ENCODE measurements around the gene HLA-DPA1. TPM values are rescaled to one million over a fixed set of nuclear protein-coding genes. Genes with fewer than 3 reads are reported as not detected.

HLA-DPA1 gene
- total and polyA plus RNA-seq, 9 donors: 11.4 to 18.7 (median 14.6) TPM

Other genes starting within 250 kb of the HLA-DPA1 start
- 4.6 TPM for gene TAP2, start 234.9 kb downstream of the HLA-DPA1 start, total RNA-seq
- gene TAP2, start 234.9 kb downstream of the HLA-DPA1 start, polyA plus RNA-seq (ENCODE audit: insufficient read depth in 1 of 8, insufficient read length in 8 of 8, low replicate concordance in 1 of 8): 1 to 10 TPM; 4.5 to 8.7 (median 6.9) TPM
- gene PSMB8, start 229.6 kb downstream of the HLA-DPA1 start, total RNA-seq: 16.4 TPM
- 10 to 100 TPM; 10.9 to 18.1 (median 16.3) TPM for gene PSMB8, start 229.6 kb downstream of the HLA-DPA1 start, polyA plus RNA-seq (ENCODE audit: insufficient read depth in 1 of 8, insufficient read length in 8 of 8, low replicate concordance in 1 of 8)
- gene TAP1, start 219.9 kb downstream of the HLA-DPA1 start, total RNA-seq: 8.2 TPM
- gene TAP1, start 219.9 kb downstream of the HLA-DPA1 start, polyA plus RNA-seq (ENCODE audit: insufficient read depth in 1 of 8, insufficient read length in 8 of 8, low replicate concordance in 1 of 8): 10 to 100 TPM in 1 of 8 donors, 1 to 10 TPM in 7; 6.2 to 11.0 (median 8.1) TPM
- 4.3 TPM for gene PSMB9, start 219.5 kb downstream of the HLA-DPA1 start, total RNA-seq
- gene PSMB9, start 219.5 kb downstream of the HLA-DPA1 start, polyA plus RNA-seq (ENCODE audit: insufficient read depth in 1 of 8, insufficient read length in 8 of 8, low replicate concordance in 1 of 8): 1 to 10 TPM; 4.3 to 6.3 (median 4.6) TPM
- gene HLA-DMB, start 132.6 kb downstream of the HLA-DPA1 start, total RNA-seq: 5.6 TPM
- gene HLA-DMB, start 132.6 kb downstream of the HLA-DPA1 start, polyA plus RNA-seq (ENCODE audit: insufficient read depth in 1 of 8, insufficient read length in 8 of 8, low replicate concordance in 1 of 8): 1 to 10 TPM; 3.5 to 5.3 (median 4.3) TPM
- gene HLA-DMA, start 120.6 kb downstream of the HLA-DPA1 start, total RNA-seq: 4.2 TPM
- 1 to 10 TPM; 2.6 to 6.9 (median 4.3) TPM for gene HLA-DMA, start 120.6 kb downstream of the HLA-DPA1 start, polyA plus RNA-seq (ENCODE audit: insufficient read depth in 1 of 8, insufficient read length in 8 of 8, low replicate concordance in 1 of 8)
- 86.8 TPM for gene BRD2, start 105.1 kb downstream of the HLA-DPA1 start, total RNA-seq
- gene BRD2, start 105.1 kb downstream of the HLA-DPA1 start, polyA plus RNA-seq (ENCODE audit: insufficient read depth in 1 of 8, insufficient read length in 8 of 8, low replicate concordance in 1 of 8): 100 to 1,000 TPM; 141 to 169 (median 162) TPM
- gene HLA-DOA, start 64.1 kb downstream of the HLA-DPA1 start, total RNA-seq: 1.5 TPM
- gene HLA-DOA, start 64.1 kb downstream of the HLA-DPA1 start, polyA plus RNA-seq (ENCODE audit: insufficient read depth in 1 of 8, insufficient read length in 8 of 8, low replicate concordance in 1 of 8): 1 to 10 TPM; 1.2 to 3.9 (median 2.2) TPM
- 12.1 TPM for gene HLA-DPB1, start 2.3 kb upstream of the HLA-DPA1 start, total RNA-seq
- gene HLA-DPB1, start 2.3 kb upstream of the HLA-DPA1 start, polyA plus RNA-seq (ENCODE audit: insufficient read depth in 1 of 8, insufficient read length in 8 of 8, low replicate concordance in 1 of 8): 10 to 100 TPM in 5 of 8 donors, 1 to 10 TPM in 3; 7.9 to 15.8 (median 11.1) TPM
- gene COL11A2, start 118.8 kb upstream of the HLA-DPA1 start, total RNA-seq: 172 TPM
- 100 to 1,000 TPM in 2 of 8 donors, 10 to 100 TPM in 6; 35.8 to 245 (median 53.2) TPM for gene COL11A2, start 118.8 kb upstream of the HLA-DPA1 start, polyA plus RNA-seq (ENCODE audit: insufficient read depth in 1 of 8, insufficient read length in 8 of 8, low replicate concordance in 1 of 8)
- 22.9 TPM for gene RXRB, start 127.0 kb upstream of the HLA-DPA1 start, total RNA-seq
- gene RXRB, start 127.0 kb upstream of the HLA-DPA1 start, polyA plus RNA-seq (ENCODE audit: insufficient read depth in 1 of 8, insufficient read length in 8 of 8, low replicate concordance in 1 of 8): 10 to 100 TPM; 38.2 to 44.4 (median 40.8) TPM
- gene SLC39A7, start 127.2 kb upstream of the HLA-DPA1 start, total RNA-seq: 66.1 TPM
- gene SLC39A7, start 127.2 kb upstream of the HLA-DPA1 start, polyA plus RNA-seq (ENCODE audit: insufficient read depth in 1 of 8, insufficient read length in 8 of 8, low replicate concordance in 1 of 8): 100 to 1,000 TPM in 4 of 8 donors, 10 to 100 TPM in 4; 82.1 to 136 (median 96.4) TPM
- gene HSD17B8, start 131.0 kb upstream of the HLA-DPA1 start, total RNA-seq: 12.1 TPM
- gene HSD17B8, start 131.0 kb upstream of the HLA-DPA1 start, polyA plus RNA-seq (ENCODE audit: insufficient read depth in 1 of 8, insufficient read length in 8 of 8, low replicate concordance in 1 of 8): 10 to 100 TPM in 6 of 8 donors, 1 to 10 TPM in 2; 7.8 to 15.1 (median 11.0) TPM
- 22.8 TPM for gene RING1, start 134.9 kb upstream of the HLA-DPA1 start, total RNA-seq
- gene RING1, start 134.9 kb upstream of the HLA-DPA1 start, polyA plus RNA-seq (ENCODE audit: insufficient read depth in 1 of 8, insufficient read length in 8 of 8, low replicate concordance in 1 of 8): 10 to 100 TPM; 33.6 to 46.6 (median 38.7) TPM
- gene VPS52, start 198.2 kb upstream of the HLA-DPA1 start, total RNA-seq: 26.1 TPM
- gene VPS52, start 198.2 kb upstream of the HLA-DPA1 start, polyA plus RNA-seq (ENCODE audit: insufficient read depth in 1 of 8, insufficient read length in 8 of 8, low replicate concordance in 1 of 8): 10 to 100 TPM; 31.8 to 52.1 (median 36.7) TPM
- 7,994 TPM for gene RPS18, start 198.4 kb upstream of the HLA-DPA1 start, total RNA-seq
- gene RPS18, start 198.4 kb upstream of the HLA-DPA1 start, polyA plus RNA-seq (ENCODE audit: insufficient read depth in 1 of 8, insufficient read length in 8 of 8, low replicate concordance in 1 of 8): 1,000 to 10,000 TPM; 4,705 to 6,376 (median 5,238) TPM
- gene B3GALT4, start 203.5 kb upstream of the HLA-DPA1 start, total RNA-seq: 2.2 TPM
- 1 to 10 TPM; 1.5 to 2.6 (median 1.9) TPM for gene B3GALT4, start 203.5 kb upstream of the HLA-DPA1 start, polyA plus RNA-seq (ENCODE audit: insufficient read depth in 1 of 8, insufficient read length in 8 of 8, low replicate concordance in 1 of 8)
- gene WDR46, start 215.6 kb upstream of the HLA-DPA1 start, total RNA-seq: 50.1 TPM
- 10 to 100 TPM; 60.9 to 81.5 (median 74.5) TPM for gene WDR46, start 215.6 kb upstream of the HLA-DPA1 start, polyA plus RNA-seq (ENCODE audit: insufficient read depth in 1 of 8, insufficient read length in 8 of 8, low replicate concordance in 1 of 8)
- gene PFDN6, start 216.0 kb upstream of the HLA-DPA1 start, total RNA-seq: 41.4 TPM
- gene PFDN6, start 216.0 kb upstream of the HLA-DPA1 start, polyA plus RNA-seq (ENCODE audit: insufficient read depth in 1 of 8, insufficient read length in 8 of 8, low replicate concordance in 1 of 8): 10 to 100 TPM; 45.9 to 57.6 (median 49.4) TPM
- gene RGL2, start 225.3 kb upstream of the HLA-DPA1 start, total RNA-seq: 28.4 TPM
- gene RGL2, start 225.3 kb upstream of the HLA-DPA1 start, polyA plus RNA-seq (ENCODE audit: insufficient read depth in 1 of 8, insufficient read length in 8 of 8, low replicate concordance in 1 of 8): 10 to 100 TPM; 51.0 to 68.3 (median 57.1) TPM
- 16.0 TPM for gene TAPBP, start 240.4 kb upstream of the HLA-DPA1 start, total RNA-seq
- 10 to 100 TPM; 16.7 to 28.4 (median 21.9) TPM for gene TAPBP, start 240.4 kb upstream of the HLA-DPA1 start, polyA plus RNA-seq (ENCODE audit: insufficient read depth in 1 of 8, insufficient read length in 8 of 8, low replicate concordance in 1 of 8)
- 14.0 TPM for gene ZBTB22, start 244.1 kb upstream of the HLA-DPA1 start, total RNA-seq
- 10 to 100 TPM; 13.7 to 18.6 (median 15.9) TPM for gene ZBTB22, start 244.1 kb upstream of the HLA-DPA1 start, polyA plus RNA-seq (ENCODE audit: insufficient read depth in 1 of 8, insufficient read length in 8 of 8, low replicate concordance in 1 of 8)
- gene DAXX, start 249.3 kb upstream of the HLA-DPA1 start, total RNA-seq: 22.3 TPM
- gene DAXX, start 249.3 kb upstream of the HLA-DPA1 start, polyA plus RNA-seq (ENCODE audit: insufficient read depth in 1 of 8, insufficient read length in 8 of 8, low replicate concordance in 1 of 8): 10 to 100 TPM; 28.2 to 44.3 (median 36.8) TPM

Data from muscle of leg (tissue), 9 donors.